Transverse colon (tissue), 4 donors: Measurements from ENCODE around the gene GPR83. TPM values are rescaled to one million over a fixed set of nuclear protein-coding genes. Genes with fewer than 3 reads are reported as not detected.

Source experiments
- DNase-seq: peaks from one replicate; pipeline ENCODE4 v3.0.0-alpha.2; 2019
- H3K27ac ChIP-seq, 4 donors: fragments of 200-600 bp; sonication (generic); 2 replicates each; pipeline ENCODE4 v1.5.1; 2016 to 2018; ENCODE audit warnings: inconsistent platforms in 4 of 4
- H3K27me3 ChIP-seq: fragments of 200-600 bp; sonication (generic); 2 replicates; pipeline ENCODE4 v1.5.1; 2017; ENCODE audit warnings: inconsistent platforms
- H3K36me3 ChIP-seq, 4 donors: fragments of 200-600 bp; sonication (generic); 2 replicates each; pipeline ENCODE4 v1.5.1; 2017 to 2019; ENCODE audit warnings: inconsistent platforms in 4 of 4
- H3K4me1 ChIP-seq, 4 donors: fragments of 200-600 bp; sonication (generic); 2 replicates each; pipeline ENCODE4 v1.5.1; 2017 to 2020; ENCODE audit warnings: inconsistent platforms in 4 of 4
- H3K4me3 ChIP-seq, 4 donors: fragments of 200-600 bp; sonication (generic); 1 replicate in 1 of 4; 2 replicates in 3 of 4; pipeline versions ENCODE4 v1.5.1 to v1.6.1; 2017 to 2019; ENCODE audit warnings: inconsistent platforms in 4 of 4
- H3K9me3 ChIP-seq, 2 donors: fragments of 200-600 bp; sonication (generic); 2 replicates each; pipeline ENCODE4 v1.5.1; 2017 to 2019; ENCODE audit warnings: inconsistent platforms in 2 of 2
- CTCF ChIP-seq, 5 experiments: fragments of 200-600 bp in 3 of 5; fragments of 450-650 bp in 2 of 5; sonication (generic) in 3 of 5; IDR thresholded peaks; 1 replicate in 2 of 5; 2 replicates in 3 of 5; pipeline ENCODE4 v1.5.1; 2016 to 2017; ENCODE audit warnings: antibody characterized with exemption in 5 of 5, inconsistent platforms in 3 of 5, mild to moderate bottlenecking in 2 of 5, moderate library complexity in 1 of 5
- EP300 ChIP-seq: sonication (generic); formaldehyde crosslinking; IDR thresholded peaks from one replicate; pipeline ENCODE4 v1.6.1; 2017; ENCODE audit warnings: antibody characterized with exemption, low read depth
- POLR2A ChIP-seq: fragments of 450-650 bp; IDR thresholded peaks from one replicate; pipeline ENCODE4 v1.6.1; 2016; ENCODE audit warnings: antibody characterized with exemption, mild to moderate bottlenecking, moderate library complexity
- POLR2AphosphoS5 ChIP-seq, 3 donors: sonication (generic); formaldehyde crosslinking; IDR thresholded peaks; one replicate each; pipeline ENCODE4 v1.6.1; 2016; ENCODE audit warnings: antibody characterized with exemption in 3 of 3
- WGBS, 2 donors: methylation state at CpG; one replicate each; pipeline ENCODE4 v1.1.5; 2018; ENCODE audit warnings: low coverage in 1 of 2; 5-methylcytosine and 5-hydroxymethylcytosine counted together
- in situ Hi-C, 4 donors: fragments of 200-750 bp; cut with MboI; loops; one replicate each; pipeline versions ENCODE4 v1.15.0 to v1.15.1; 2017; ENCODE audit warnings: low sequenced_read_pairs in 3 of 4, low pct_ligation_motif_present in 1 of 4, low pct_unique_long_range_greater_than_20kb in 1 of 4
- intact Hi-C: fragments of 100-400 bp; cut with DNase I; formaldehyde crosslinking; loops from one replicate; pipeline ENCODE4 v1.15.1; 2023; ENCODE audit warnings: low total_unique reads
- total RNA-seq, 4 donors: library from RNA; depleted of rRNA; stranded (reverse); fragments of >200 nt; gene quantifications; one replicate each; pipeline ENCODE4 v1.1.0, GENCODE V29; 2016

The GPR83 gene
- total RNA-seq, 4 donors from 2014 or later, result 3.8 TPM; not detected in 3

GRCh38 chr11:94449029-94449428 is 47.8 kb upstream of the GPR83 start:
- no peak overlapping the region for H3K4me3 ChIP-seq
- H3K9me3 ChIP-seq, result no peaks in the 10 kb centered on the region
- H3K4me1 ChIP-seq, result no peaks in the 10 kb centered on the region
- WGBS, 2 donors, result 77 to 100% methylated on average over 1 of the region's 1 CpG
- in situ Hi-C loops, result no loop called here
- TF ChIP-seq POLR2AphosphoS5 (IDR thresholded peaks at IDR 0.05) (no peak), EP300 (no peak), POLR2A (no peak), CTCF (IDR thresholded peaks at IDR 0.05) (no peak)
- intact Hi-C loops, result no loop called here
- no peaks in the 10 kb centered on the region for H3K27me3 ChIP-seq
- no peak overlapping the region for H3K27ac ChIP-seq
- H3K36me3 ChIP-seq, result peaks cover 0 to 31% (median 11%) of the 10 kb centered on the region in 4 donors
- no peak for DNase-seq

- no peak for DNase-seq
- Histone ChIP-seq H3K4me1 (no peaks in the 10 kb centered on the region), H3K4me3 (no peak overlapping the region), H3K27me3 (no peaks in the 10 kb centered on the region), H3K36me3 (peaks cover 0 to 32% (median 11%) of the 10 kb centered on the region in 4 donors), H3K27ac (no peak overlapping the region), H3K9me3 (no peaks in the 10 kb centered on the region)
- WGBS, 2 donors, result 87 to 91% methylated on average over 4 of the region's 4 CpGs
- in situ Hi-C loops, result no loop called here
- TF ChIP-seq CTCF (IDR thresholded peaks at IDR 0.05), result no peak
- no peak for TF ChIP-seq POLR2AphosphoS5 (IDR thresholded peaks at IDR 0.05)
- no peak for TF ChIP-seq POLR2A
- TF ChIP-seq EP300, result no peak
- intact Hi-C loops, result no loop called here
These were observed 45.9 kb upstream of the GPR83 start for GRCh38 chr11:94447149-94447548.

GRCh38 chr11:94445641-94446040 is 44.4 kb upstream of the GPR83 start:
- Histone ChIP-seq H3K4me1 (no peaks in the 10 kb centered on the region), H3K27me3 (no peaks in the 10 kb centered on the region), H3K36me3 (peaks cover 0 to 32% (median 11%) of the 10 kb centered on the region in 4 donors), H3K27ac (no peak overlapping the region), H3K9me3 (no peaks in the 10 kb centered on the region), H3K4me3 (no peak overlapping the region)
- intact Hi-C loops (no loop called here), in situ Hi-C loops (no loop called here)
- TF ChIP-seq EP300 (no peak), POLR2AphosphoS5 (IDR thresholded peaks at IDR 0.05) (no peak), POLR2A (no peak), CTCF (IDR thresholded peaks at IDR 0.05) (no peak)
- WGBS, 2 donors, result 88 to 90% methylated on average over 1 of the region's 1 CpG
- DNase-seq, result no peak

- DNase-seq, result no peak
- intact Hi-C loops (no loop called here), in situ Hi-C loops (no loop called here)
- peaks cover 0 to 40% (median 4%) of the 10 kb centered on the region in 4 donors for H3K36me3 ChIP-seq
- no peak overlapping the region for H3K4me3 ChIP-seq
- no peaks in the 10 kb centered on the region for H3K4me1 ChIP-seq
- WGBS, 2 donors, result 43 to 60% methylated on average over 1 of the region's 1 CpG
- H3K27me3 ChIP-seq, result no peaks in the 10 kb centered on the region
- TF ChIP-seq CTCF (IDR thresholded peaks at IDR 0.05), result no peak
- TF ChIP-seq POLR2A, result no peak
- no peak for TF ChIP-seq POLR2AphosphoS5 (IDR thresholded peaks at IDR 0.05)
- TF ChIP-seq EP300, result no peak
- no peak overlapping the region for H3K27ac ChIP-seq
- H3K9me3 ChIP-seq, result peaks cover 0 to 4% of the 10 kb centered on the region in 2 donors
These were observed 31.8 kb upstream of the GPR83 start for GRCh38 chr11:94433049-94433448.
